Measurements from ENCODE around the gene RAB11FIP3. TPM values are rescaled to one million over a fixed set of nuclear protein-coding genes. Genes with fewer than 3 reads are reported as not detected.

The RAB11FIP3 gene
- total and polyA plus RNA-seq, 2 of the 13 experiments (the other 11 are each of a cell fraction or from before 2014, with no cell fraction given): 34.3 to 57.6 TPM

DNA sequence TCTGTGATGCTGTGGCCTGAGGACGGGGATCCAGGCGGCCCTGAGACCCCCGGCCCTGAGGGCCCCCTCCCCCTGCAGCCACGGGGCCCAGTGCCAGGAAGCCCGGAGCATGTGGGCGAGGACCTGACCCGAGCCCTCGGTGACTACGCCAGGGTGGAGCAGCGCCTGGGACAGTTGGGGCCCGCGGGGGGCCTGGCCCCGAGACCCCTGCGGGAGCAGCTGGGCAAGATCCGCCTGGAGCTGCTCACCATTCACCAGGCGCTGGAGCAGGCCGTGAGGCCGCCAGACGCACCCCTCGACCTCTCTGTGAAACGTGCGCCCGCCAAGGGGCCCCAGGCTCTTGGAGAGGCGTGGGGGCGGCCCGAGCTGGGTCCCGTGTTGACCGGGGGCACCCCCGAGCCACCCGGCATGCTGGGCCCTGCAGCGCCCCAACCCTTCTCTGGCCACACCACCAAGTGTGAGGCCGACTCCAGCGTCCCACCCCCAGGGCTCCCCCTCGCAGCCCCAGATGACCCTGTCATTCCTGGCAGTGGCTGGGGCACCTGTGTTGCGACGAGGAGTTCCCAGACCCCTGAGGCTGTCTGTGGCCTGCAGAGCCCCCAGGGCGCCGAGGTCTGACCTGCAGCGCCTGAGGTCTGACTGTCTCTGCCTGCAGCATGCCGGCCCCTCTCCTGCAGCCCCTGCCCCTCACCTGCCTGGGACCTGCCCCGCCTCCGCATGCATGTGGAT lies 139.4 kb downstream of the RAB11FIP3 start (continued):
- TF ChIP-seq CEBPB (IDR thresholded peaks at IDR 0.05; ENCODE audit: borderline replicate concordance, low read depth, low read length) (no peak), GZF1 (CRISPR knock-in tag; IDR thresholded peaks at IDR 0.05) (no peak), LCORL (IDR thresholded peaks at IDR 0.05) (no peak), LCORL (CRISPR knock-in tag; IDR thresholded peaks at IDR 0.05) (no peak), TCF7 (IDR thresholded peaks at IDR 0.05; ENCODE audit: low read depth) (no peak), ZNF292 (CRISPR knock-in tag; IDR thresholded peaks at IDR 0.05; ENCODE audit: borderline replicate concordance, low read depth) (no peak), NFKBIZ (CRISPR knock-in tag; IDR thresholded peaks at IDR 0.05) (no peak), ONECUT2 (CRISPR knock-in tag; IDR thresholded peaks at IDR 0.05) (no peak), ZNF180 (CRISPR knock-in tag; IDR thresholded peaks at IDR 0.05; ENCODE audit: borderline replicate concordance, low read depth) (no peak), ZSCAN29 (CRISPR knock-in tag; conservative IDR thresholded peaks at IDR 0.05) (no peak)
- TF ChIP-seq, protein P1, sequence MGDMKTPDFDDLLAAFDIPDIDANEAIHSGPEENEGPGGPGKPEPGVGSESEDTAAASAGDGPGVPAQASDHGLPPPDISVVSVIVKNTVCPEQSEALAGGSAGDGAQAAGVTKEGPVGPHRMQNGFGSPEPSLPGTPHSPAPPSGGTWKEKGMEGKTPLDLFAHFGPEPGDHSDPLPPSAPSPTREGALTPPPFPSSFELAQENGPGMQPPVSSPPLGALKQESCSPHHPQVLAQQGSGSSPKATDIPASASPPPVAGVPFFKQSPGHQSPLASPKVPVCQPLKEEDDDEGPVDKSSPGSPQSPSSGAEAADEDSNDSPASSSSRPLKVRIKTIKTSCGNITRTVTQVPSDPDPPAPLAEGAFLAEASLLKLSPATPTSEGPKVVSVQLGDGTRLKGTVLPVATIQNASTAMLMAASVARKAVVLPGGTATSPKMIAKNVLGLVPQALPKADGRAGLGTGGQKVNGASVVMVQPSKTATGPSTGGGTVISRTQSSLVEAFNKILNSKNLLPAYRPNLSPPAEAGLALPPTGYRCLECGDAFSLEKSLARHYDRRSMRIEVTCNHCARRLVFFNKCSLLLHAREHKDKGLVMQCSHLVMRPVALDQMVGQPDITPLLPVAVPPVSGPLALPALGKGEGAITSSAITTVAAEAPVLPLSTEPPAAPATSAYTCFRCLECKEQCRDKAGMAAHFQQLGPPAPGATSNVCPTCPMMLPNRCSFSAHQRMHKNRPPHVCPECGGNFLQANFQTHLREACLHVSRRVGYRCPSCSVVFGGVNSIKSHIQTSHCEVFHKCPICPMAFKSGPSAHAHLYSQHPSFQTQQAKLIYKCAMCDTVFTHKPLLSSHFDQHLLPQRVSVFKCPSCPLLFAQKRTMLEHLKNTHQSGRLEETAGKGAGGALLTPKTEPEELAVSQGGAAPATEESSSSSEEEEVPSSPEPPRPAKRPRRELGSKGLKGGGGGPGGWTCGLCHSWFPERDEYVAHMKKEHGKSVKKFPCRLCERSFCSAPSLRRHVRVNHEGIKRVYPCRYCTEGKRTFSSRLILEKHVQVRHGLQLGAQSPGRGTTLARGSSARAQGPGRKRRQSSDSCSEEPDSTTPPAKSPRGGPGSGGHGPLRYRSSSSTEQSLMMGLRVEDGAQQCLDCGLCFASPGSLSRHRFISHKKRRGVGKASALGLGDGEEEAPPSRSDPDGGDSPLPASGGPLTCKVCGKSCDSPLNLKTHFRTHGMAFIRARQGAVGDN (CRISPR knock-in tag; IDR thresholded peaks at IDR 0.05): peak; percentile 46
- TF ChIP-seq, protein P2, sequence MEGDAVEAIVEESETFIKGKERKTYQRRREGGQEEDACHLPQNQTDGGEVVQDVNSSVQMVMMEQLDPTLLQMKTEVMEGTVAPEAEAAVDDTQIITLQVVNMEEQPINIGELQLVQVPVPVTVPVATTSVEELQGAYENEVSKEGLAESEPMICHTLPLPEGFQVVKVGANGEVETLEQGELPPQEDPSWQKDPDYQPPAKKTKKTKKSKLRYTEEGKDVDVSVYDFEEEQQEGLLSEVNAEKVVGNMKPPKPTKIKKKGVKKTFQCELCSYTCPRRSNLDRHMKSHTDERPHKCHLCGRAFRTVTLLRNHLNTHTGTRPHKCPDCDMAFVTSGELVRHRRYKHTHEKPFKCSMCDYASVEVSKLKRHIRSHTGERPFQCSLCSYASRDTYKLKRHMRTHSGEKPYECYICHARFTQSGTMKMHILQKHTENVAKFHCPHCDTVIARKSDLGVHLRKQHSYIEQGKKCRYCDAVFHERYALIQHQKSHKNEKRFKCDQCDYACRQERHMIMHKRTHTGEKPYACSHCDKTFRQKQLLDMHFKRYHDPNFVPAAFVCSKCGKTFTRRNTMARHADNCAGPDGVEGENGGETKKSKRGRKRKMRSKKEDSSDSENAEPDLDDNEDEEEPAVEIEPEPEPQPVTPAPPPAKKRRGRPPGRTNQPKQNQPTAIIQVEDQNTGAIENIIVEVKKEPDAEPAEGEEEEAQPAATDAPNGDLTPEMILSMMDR (CRISPR knock-in tag; IDR thresholded peaks at IDR 0.05): peak; percentile 15
- TF ChIP-seq, protein P3, sequence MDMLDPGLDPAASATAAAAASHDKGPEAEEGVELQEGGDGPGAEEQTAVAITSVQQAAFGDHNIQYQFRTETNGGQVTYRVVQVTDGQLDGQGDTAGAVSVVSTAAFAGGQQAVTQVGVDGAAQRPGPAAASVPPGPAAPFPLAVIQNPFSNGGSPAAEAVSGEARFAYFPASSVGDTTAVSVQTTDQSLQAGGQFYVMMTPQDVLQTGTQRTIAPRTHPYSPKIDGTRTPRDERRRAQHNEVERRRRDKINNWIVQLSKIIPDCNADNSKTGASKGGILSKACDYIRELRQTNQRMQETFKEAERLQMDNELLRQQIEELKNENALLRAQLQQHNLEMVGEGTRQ (IDR thresholded peaks at IDR 0.05; ENCODE audit: low read depth, low read length): no peak
- TF ChIP-seq, protein P3 (CRISPR knock-in tag; IDR thresholded peaks at IDR 0.05; ENCODE audit: borderline replicate concordance): no peak
- TF ChIP-seq, protein P4, sequence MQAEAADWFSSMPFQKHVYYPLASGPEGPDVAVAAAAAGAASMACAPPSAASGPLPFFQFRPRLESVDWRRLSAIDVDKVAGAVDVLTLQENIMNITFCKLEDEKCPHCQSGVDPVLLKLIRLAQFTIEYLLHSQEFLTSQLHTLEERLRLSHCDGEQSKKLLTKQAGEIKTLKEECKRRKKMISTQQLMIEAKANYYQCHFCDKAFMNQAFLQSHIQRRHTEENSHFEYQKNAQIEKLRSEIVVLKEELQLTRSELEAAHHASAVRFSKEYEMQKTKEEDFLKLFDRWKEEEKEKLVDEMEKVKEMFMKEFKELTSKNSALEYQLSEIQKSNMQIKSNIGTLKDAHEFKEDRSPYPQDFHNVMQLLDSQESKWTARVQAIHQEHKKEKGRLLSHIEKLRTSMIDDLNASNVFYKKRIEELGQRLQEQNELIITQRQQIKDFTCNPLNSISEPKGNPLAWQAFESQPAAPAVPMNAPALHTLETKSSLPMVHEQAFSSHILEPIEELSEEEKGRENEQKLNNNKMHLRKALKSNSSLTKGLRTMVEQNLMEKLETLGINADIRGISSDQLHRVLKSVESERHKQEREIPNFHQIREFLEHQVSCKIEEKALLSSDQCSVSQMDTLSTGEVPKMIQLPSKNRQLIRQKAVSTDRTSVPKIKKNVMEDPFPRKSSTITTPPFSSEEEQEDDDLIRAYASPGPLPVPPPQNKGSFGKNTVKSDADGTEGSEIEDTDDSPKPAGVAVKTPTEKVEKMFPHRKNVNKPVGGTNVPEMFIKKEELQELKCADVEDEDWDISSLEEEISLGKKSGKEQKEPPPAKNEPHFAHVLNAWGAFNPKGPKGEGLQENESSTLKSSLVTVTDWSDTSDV (CRISPR knock-in tag; IDR thresholded peaks at IDR 0.05): no peak
- TF ChIP-seq, protein P5, sequence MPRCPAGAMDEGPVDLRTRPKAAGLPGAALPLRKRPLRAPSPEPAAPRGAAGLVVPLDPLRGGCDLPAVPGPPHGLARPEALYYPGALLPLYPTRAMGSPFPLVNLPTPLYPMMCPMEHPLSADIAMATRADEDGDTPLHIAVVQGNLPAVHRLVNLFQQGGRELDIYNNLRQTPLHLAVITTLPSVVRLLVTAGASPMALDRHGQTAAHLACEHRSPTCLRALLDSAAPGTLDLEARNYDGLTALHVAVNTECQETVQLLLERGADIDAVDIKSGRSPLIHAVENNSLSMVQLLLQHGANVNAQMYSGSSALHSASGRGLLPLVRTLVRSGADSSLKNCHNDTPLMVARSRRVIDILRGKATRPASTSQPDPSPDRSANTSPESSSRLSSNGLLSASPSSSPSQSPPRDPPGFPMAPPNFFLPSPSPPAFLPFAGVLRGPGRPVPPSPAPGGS (CRISPR knock-in tag; IDR thresholded peaks at IDR 0.05): no peak
- TF ChIP-seq, protein P6, sequence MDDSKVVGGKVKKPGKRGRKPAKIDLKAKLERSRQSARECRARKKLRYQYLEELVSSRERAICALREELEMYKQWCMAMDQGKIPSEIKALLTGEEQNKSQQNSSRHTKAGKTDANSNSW (CRISPR knock-in tag; IDR thresholded peaks at IDR 0.05; ENCODE audit: borderline replicate concordance): no peak
